Suprapubic skin (tissue), 4 donors: ENCODE data around the gene NPAS3.

Experiments used
- EP300 ChIP-seq: sonication (generic); formaldehyde crosslinking; IDR thresholded peaks from one replicate; pipeline ENCODE4 v1.6.1; 2017; ENCODE audit warnings: antibody characterized with exemption
- POLR2AphosphoS5 ChIP-seq, 3 donors: sonication (generic); formaldehyde crosslinking; IDR thresholded peaks; one replicate each; pipeline ENCODE4 v1.6.1; 2017; ENCODE audit warnings: antibody characterized with exemption in 3 of 3
- TF ChIP-seq, protein P1 (sequence below), 2 donors: fragments of 200-600 bp in 1 of 2; fragments of 450-650 bp in 1 of 2; sonication (generic) in 1 of 2; IDR thresholded peaks; one replicate each; pipeline ENCODE4 v1.5.1; 2016 to 2019; ENCODE audit warnings: antibody characterized with exemption in 2 of 2, mild to moderate bottlenecking in 1 of 2, moderate library complexity in 1 of 2

- TF ChIP-seq POLR2AphosphoS5 (IDR thresholded peaks at IDR 0.05) (no peak), EP300 (no peak)
- TF ChIP-seq, protein P1, sequence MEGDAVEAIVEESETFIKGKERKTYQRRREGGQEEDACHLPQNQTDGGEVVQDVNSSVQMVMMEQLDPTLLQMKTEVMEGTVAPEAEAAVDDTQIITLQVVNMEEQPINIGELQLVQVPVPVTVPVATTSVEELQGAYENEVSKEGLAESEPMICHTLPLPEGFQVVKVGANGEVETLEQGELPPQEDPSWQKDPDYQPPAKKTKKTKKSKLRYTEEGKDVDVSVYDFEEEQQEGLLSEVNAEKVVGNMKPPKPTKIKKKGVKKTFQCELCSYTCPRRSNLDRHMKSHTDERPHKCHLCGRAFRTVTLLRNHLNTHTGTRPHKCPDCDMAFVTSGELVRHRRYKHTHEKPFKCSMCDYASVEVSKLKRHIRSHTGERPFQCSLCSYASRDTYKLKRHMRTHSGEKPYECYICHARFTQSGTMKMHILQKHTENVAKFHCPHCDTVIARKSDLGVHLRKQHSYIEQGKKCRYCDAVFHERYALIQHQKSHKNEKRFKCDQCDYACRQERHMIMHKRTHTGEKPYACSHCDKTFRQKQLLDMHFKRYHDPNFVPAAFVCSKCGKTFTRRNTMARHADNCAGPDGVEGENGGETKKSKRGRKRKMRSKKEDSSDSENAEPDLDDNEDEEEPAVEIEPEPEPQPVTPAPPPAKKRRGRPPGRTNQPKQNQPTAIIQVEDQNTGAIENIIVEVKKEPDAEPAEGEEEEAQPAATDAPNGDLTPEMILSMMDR (IDR thresholded peaks at IDR 0.05), result no peak
These were observed 396.7 kb downstream of the NPAS3 start for GRCh38 chr14:33335366-33335765.
